ENCODE measurements around the gene RABIF.

RABIF gene

DNA sequence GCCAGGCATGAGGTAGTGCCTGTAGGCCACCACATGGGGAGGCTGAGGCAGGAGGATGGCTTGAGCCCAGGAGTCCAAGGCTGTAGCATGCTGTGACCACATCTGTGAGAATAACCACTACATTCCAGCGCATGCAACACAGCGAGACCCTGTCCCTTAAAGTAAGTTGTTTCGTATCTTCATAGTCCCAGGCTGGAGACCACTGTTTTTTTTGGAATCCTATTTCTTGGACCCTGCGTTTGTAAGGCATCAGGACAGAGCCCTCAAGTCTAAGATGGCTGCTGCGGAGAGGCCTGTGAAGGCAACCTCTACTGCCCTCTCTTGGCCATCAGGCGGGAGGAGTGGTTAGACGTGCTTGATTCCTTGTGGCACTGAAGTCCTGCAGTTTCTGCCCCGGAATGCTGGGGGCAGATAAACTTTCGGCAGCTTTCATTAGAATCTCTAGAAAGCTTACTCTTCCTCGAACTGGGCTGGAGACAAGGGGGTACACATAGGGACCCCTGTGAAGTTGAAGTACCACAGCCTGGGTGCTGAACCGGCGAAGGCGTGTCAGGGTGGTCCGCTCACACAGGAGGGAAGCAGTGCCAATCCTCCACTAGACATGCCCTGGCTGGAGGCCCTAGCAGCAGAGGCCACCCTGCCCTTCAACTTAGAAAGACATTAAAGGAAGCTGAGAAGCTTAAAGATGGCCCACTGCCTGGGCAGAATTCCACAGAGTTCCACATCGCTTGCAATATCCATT lies 36.6 kb downstream of the RABIF start:
- DNase-seq (ENCODE audit: low spot score) = peak; percentile 81
- in situ Hi-C loops (cut with MboI; ENCODE audit: low sequenced_read_pairs, unreplicated experiment) = no loop called here

GRCh38 chr1:202850593-202851362 lies 38.2 kb downstream of the RABIF start:
- DNase-seq (ENCODE audit: low spot score) = no peak
- no peak for TF ChIP-seq CTCF (IDR thresholded peaks at IDR 0.05; ENCODE audit: borderline replicate concordance, control extremely low read depth, extremely low read depth, insufficient read depth, missing control alignments)
- in situ Hi-C loops (cut with MboI; ENCODE audit: low sequenced_read_pairs, unreplicated experiment) = no loop called here

More for the DNA sequence above, 36.6 kb downstream of the RABIF start:
- TF ChIP-seq CTCF (IDR thresholded peaks at IDR 0.05; ENCODE audit: borderline replicate concordance, control extremely low read depth, extremely low read depth, insufficient read depth, missing control alignments) = peak; percentile 57

DNA sequence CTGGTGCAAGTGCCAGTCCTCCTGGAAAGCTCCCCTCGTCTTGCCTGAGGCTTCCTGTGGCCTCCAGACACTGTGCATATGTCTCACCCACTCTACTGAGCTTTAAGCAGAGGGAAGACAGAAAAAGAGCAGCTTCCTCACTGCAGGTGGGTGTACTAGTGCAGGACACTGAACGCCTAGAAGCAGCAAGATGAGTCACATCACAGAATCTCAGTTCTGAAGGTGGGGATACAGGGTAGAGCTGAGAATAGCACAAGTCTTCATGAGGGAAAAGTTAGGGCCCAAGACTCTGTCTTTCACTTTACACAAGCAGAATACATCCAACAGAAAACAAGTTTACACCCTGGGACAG lies 40.8 kb downstream of the RABIF start:
- peak; percentile 77 for DNase-seq (ENCODE audit: low spot score)
- TF ChIP-seq CTCF (IDR thresholded peaks at IDR 0.05; ENCODE audit: borderline replicate concordance, control extremely low read depth, extremely low read depth, insufficient read depth, missing control alignments) = peak; percentile 10
- in situ Hi-C loops (cut with MboI; ENCODE audit: low sequenced_read_pairs, unreplicated experiment) = no loop called here

DNA sequence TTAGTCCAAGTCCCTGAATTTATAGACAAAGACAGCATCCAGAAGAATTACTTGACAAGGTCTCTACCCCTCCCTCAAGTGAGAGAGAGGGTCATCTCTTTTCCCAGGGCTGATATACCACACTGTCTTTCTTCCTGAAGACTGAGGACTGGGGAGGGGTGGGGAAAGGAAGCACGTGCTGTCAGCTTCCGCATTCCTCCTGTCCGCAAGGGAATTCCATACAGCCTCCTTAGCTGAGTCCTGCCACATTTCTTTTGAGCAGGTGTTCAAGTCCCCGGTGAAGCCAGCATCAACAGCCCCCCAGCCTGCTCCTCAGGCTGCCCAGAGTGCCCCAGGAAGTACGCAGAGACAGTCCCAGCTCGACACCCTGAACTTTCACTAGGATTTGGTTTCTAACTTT lies 44.0 kb downstream of the RABIF start:
- DNase-seq (ENCODE audit: low spot score) = no peak
- no peak for TF ChIP-seq CTCF (IDR thresholded peaks at IDR 0.05; ENCODE audit: borderline replicate concordance, control extremely low read depth, extremely low read depth, insufficient read depth, missing control alignments)
- in situ Hi-C loops (cut with MboI; ENCODE audit: low sequenced_read_pairs, unreplicated experiment) = no loop called here

DNA sequence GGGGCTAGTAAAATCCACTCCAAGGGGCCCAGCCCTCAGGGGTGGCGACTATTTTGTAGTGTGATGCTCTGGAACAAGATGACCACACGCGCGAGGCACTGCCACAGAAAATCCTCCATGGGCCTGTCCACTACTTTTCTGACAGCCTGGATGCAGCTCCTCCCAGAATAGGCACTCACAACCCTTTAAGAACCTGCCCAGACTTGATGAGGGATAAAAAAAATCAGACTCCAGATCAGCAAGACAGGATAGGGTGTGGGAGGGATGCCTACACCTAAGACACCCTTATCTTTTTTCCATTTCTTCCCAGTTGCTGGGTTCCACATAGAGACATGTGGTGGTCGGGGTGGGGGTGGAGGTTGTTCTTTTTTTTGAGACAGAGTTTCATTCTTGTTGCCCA lies 44.7 kb downstream of the RABIF start:
- no peak for DNase-seq (ENCODE audit: low spot score)
- no peak for TF ChIP-seq CTCF (IDR thresholded peaks at IDR 0.05; ENCODE audit: borderline replicate concordance, control extremely low read depth, extremely low read depth, insufficient read depth, missing control alignments)
- in situ Hi-C loops (cut with MboI; ENCODE audit: low sequenced_read_pairs, unreplicated experiment) = no loop called here

- no peak for TF ChIP-seq CTCF (IDR thresholded peaks at IDR 0.05; ENCODE audit: borderline replicate concordance, control extremely low read depth, extremely low read depth, insufficient read depth, missing control alignments)
- in situ Hi-C loops (cut with MboI; ENCODE audit: low sequenced_read_pairs, unreplicated experiment) = no loop called here
- DNase-seq (ENCODE audit: low spot score) = no peak
Observed at GRCh38 chr1:202843081-202843480, 45.9 kb downstream of the RABIF start.
